Measurements from ENCODE around the gene CHAD. TPM values are rescaled to one million over a fixed set of nuclear protein-coding genes. Genes with fewer than 3 reads are reported as not detected.

CHAD gene
- total RNA-seq, 1 experiment from 2014 or later, result 0.09 TPM

DNA sequence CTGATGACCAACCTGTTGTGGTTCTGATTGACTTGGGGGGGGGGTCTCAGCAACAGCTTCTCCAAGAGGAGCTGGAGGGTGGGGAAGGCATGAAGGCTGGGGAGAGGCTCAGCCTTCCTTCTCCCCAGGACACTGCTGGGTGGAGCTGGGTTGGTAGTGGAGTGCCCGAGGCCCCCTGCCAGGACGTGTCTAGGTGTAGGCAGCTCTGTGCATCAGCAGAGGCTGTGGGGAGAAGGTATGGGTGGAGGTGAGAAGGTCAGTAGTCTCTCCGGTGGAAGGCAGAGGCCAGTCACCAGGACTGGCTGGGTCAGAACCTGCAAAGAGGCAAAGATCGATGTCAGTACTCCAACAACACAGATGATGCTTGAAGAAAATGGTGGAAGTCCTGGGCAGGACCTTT is 3.9 kb downstream of the CHAD start:
- no peaks in the 10 kb centered on the region for H3K9me3 Mint-ChIP-seq
- DNase-seq (ENCODE audit: low spot score) (no peak), ATAC-seq (no peak)
- ChIA-PET CTCF (no interaction called here), POLR2A (no interaction called here)
- H3K27me3 Mint-ChIP-seq (ENCODE audit: low read depth), result peaks cover 27% of the 10 kb centered on the region
- H3K27ac Mint-ChIP-seq, result no peak overlapping the region
- peaks cover 15% of the 10 kb centered on the region for H3K4me1 Mint-ChIP-seq
- H3K4me3 Mint-ChIP-seq, result no peak overlapping the region
- TF ChIP-seq SP1 (CRISPR knock-in tag; conservative IDR thresholded peaks at IDR 0.05) (no peak), GRHL2 (CRISPR knock-in tag; IDR thresholded peaks at IDR 0.05; ENCODE audit: insufficient replicate concordance, severe bottlenecking) (no peak), ZNF671 (CRISPR knock-in tag; IDR thresholded peaks at IDR 0.05) (no peak), HMGA2 (CRISPR knock-in tag; IDR thresholded peaks at IDR 0.05) (no peak)
- TF ChIP-seq, protein P1, sequence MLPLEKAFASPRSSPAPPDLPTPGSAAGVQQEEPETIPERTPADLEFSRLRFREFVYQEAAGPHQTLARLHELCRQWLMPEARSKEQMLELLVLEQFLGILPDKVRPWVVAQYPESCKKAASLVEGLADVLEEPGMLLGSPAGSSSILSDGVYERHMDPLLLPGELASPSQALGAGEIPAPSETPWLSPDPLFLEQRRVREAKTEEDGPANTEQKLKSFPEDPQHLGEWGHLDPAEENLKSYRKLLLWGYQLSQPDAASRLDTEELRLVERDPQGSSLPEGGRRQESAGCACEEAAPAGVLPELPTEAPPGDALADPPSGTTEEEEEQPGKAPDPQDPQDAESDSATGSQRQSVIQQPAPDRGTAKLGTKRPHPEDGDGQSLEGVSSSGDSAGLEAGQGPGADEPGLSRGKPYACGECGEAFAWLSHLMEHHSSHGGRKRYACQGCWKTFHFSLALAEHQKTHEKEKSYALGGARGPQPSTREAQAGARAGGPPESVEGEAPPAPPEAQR (CRISPR knock-in tag; IDR thresholded peaks at IDR 0.05), result no peak
- TF ChIP-seq, protein P2, sequence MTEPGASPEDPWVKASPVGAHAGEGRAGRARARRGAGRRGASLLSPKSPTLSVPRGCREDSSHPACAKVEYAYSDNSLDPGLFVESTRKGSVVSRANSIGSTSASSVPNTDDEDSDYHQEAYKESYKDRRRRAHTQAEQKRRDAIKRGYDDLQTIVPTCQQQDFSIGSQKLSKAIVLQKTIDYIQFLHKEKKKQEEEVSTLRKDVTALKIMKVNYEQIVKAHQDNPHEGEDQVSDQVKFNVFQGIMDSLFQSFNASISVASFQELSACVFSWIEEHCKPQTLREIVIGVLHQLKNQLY (CRISPR knock-in tag; IDR thresholded peaks at IDR 0.05), result no peak
- H3K36me3 Mint-ChIP-seq, result no peaks in the 10 kb centered on the region

DNA sequence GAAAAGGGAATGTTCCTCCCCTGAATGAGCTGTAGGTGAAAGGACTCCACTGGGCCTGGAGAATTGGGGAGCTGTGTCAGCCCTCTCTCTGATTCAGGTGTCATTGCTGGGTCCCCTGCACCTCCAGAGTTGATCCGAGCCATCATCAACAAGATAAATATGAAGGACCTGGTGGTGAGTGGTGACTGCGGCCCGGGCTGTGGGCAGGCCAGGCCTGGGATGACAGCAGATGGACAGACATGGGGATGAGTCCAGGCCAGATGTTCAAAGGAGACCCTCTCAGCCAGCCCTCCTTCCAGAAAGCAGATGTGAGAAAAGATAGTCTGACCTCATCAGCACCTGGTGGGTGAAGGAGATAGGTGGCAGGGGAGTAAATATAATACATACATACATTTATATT is 4.6 kb downstream of the CHAD start:
- peaks cover 15% of the 10 kb centered on the region for H3K4me1 Mint-ChIP-seq
- TF ChIP-seq, protein P3, sequence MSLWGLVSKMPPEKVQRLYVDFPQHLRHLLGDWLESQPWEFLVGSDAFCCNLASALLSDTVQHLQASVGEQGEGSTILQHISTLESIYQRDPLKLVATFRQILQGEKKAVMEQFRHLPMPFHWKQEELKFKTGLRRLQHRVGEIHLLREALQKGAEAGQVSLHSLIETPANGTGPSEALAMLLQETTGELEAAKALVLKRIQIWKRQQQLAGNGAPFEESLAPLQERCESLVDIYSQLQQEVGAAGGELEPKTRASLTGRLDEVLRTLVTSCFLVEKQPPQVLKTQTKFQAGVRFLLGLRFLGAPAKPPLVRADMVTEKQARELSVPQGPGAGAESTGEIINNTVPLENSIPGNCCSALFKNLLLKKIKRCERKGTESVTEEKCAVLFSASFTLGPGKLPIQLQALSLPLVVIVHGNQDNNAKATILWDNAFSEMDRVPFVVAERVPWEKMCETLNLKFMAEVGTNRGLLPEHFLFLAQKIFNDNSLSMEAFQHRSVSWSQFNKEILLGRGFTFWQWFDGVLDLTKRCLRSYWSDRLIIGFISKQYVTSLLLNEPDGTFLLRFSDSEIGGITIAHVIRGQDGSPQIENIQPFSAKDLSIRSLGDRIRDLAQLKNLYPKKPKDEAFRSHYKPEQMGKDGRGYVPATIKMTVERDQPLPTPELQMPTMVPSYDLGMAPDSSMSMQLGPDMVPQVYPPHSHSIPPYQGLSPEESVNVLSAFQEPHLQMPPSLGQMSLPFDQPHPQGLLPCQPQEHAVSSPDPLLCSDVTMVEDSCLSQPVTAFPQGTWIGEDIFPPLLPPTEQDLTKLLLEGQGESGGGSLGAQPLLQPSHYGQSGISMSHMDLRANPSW (CRISPR knock-in tag; conservative IDR thresholded peaks at IDR 0.05; ENCODE audit: low read depth), result no peak
- TF ChIP-seq, protein P4, sequence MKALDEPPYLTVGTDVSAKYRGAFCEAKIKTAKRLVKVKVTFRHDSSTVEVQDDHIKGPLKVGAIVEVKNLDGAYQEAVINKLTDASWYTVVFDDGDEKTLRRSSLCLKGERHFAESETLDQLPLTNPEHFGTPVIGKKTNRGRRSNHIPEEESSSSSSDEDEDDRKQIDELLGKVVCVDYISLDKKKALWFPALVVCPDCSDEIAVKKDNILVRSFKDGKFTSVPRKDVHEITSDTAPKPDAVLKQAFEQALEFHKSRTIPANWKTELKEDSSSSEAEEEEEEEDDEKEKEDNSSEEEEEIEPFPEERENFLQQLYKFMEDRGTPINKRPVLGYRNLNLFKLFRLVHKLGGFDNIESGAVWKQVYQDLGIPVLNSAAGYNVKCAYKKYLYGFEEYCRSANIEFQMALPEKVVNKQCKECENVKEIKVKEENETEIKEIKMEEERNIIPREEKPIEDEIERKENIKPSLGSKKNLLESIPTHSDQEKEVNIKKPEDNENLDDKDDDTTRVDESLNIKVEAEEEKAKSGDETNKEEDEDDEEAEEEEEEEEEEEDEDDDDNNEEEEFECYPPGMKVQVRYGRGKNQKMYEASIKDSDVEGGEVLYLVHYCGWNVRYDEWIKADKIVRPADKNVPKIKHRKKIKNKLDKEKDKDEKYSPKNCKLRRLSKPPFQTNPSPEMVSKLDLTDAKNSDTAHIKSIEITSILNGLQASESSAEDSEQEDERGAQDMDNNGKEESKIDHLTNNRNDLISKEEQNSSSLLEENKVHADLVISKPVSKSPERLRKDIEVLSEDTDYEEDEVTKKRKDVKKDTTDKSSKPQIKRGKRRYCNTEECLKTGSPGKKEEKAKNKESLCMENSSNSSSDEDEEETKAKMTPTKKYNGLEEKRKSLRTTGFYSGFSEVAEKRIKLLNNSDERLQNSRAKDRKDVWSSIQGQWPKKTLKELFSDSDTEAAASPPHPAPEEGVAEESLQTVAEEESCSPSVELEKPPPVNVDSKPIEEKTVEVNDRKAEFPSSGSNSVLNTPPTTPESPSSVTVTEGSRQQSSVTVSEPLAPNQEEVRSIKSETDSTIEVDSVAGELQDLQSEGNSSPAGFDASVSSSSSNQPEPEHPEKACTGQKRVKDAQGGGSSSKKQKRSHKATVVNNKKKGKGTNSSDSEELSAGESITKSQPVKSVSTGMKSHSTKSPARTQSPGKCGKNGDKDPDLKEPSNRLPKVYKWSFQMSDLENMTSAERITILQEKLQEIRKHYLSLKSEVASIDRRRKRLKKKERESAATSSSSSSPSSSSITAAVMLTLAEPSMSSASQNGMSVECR (CRISPR knock-in tag; IDR thresholded peaks at IDR 0.05; ENCODE audit: borderline replicate concordance), result no peak
- TF ChIP-seq GRHL2 (CRISPR knock-in tag; IDR thresholded peaks at IDR 0.05; ENCODE audit: insufficient replicate concordance, severe bottlenecking) (no peak), ZNF138 (CRISPR knock-in tag; conservative IDR thresholded peaks at IDR 0.05) (no peak)
- no peak for ATAC-seq
- H3K27me3 Mint-ChIP-seq (ENCODE audit: low read depth), result peaks cover 23% of the 10 kb centered on the region
- POLR2A ChIA-PET, result no interaction called here
- DNase-seq (ENCODE audit: low spot score), result no peak
- no peaks in the 10 kb centered on the region for H3K36me3 Mint-ChIP-seq
- no peak overlapping the region for H3K4me3 Mint-ChIP-seq
- H3K27ac Mint-ChIP-seq, result no peak overlapping the region
- H3K9me3 Mint-ChIP-seq, result no peaks in the 10 kb centered on the region
- CTCF ChIA-PET, result no interaction called here

DNA sequence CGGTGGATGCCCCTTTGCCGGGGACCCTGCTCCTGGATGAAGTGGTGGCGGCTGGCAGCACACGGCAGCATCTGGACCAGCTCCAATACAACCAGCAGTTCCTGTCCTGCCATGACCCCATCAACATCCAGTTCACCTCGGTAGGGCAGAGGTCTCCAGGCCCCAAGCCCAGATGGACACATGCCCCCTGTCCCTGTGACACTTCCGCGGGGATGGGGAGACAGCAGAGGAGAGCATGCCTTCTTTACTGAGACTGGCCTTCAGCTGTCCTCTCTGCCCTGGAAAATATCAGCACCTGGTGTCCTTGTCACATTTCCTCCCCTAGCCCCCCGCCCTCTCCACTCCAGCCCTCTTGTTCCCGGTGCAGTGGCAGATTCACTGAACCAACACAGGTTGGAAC is 6.2 kb downstream of the CHAD start:
- Mint-ChIP-seq H3K4me3 (no peak overlapping the region), H3K36me3 (no peaks in the 10 kb centered on the region), H3K27me3 (ENCODE audit: low read depth) (peaks cover 11% of the 10 kb centered on the region), H3K9me3 (no peaks in the 10 kb centered on the region), H3K4me1 (peaks cover 6% of the 10 kb centered on the region), H3K27ac (no peak overlapping the region)
- POLR2A ChIA-PET, result no interaction called here
- no peak for DNase-seq (ENCODE audit: low spot score)
- no peak for ATAC-seq
- CTCF ChIA-PET, result interaction anchor here (1.7 kb wide), 1 partner anchor 10 kb away, joined by 5 read pairs; no protein-coding TSS in a partner anchor
- TF ChIP-seq ATF1 (CRISPR knock-in tag; IDR thresholded peaks at IDR 0.05) (no peak), ZNF121 (CRISPR knock-in tag; IDR thresholded peaks at IDR 0.05) (no peak), TP53 (CRISPR knock-in tag; IDR thresholded peaks at IDR 0.05) (no peak), ZNF138 (CRISPR knock-in tag; conservative IDR thresholded peaks at IDR 0.05) (no peak), ZNF416 (CRISPR knock-in tag; IDR thresholded peaks at IDR 0.05) (no peak), GRHL2 (CRISPR knock-in tag; IDR thresholded peaks at IDR 0.05; ENCODE audit: insufficient replicate concordance, severe bottlenecking) (no peak)
- TF ChIP-seq, protein P5, sequence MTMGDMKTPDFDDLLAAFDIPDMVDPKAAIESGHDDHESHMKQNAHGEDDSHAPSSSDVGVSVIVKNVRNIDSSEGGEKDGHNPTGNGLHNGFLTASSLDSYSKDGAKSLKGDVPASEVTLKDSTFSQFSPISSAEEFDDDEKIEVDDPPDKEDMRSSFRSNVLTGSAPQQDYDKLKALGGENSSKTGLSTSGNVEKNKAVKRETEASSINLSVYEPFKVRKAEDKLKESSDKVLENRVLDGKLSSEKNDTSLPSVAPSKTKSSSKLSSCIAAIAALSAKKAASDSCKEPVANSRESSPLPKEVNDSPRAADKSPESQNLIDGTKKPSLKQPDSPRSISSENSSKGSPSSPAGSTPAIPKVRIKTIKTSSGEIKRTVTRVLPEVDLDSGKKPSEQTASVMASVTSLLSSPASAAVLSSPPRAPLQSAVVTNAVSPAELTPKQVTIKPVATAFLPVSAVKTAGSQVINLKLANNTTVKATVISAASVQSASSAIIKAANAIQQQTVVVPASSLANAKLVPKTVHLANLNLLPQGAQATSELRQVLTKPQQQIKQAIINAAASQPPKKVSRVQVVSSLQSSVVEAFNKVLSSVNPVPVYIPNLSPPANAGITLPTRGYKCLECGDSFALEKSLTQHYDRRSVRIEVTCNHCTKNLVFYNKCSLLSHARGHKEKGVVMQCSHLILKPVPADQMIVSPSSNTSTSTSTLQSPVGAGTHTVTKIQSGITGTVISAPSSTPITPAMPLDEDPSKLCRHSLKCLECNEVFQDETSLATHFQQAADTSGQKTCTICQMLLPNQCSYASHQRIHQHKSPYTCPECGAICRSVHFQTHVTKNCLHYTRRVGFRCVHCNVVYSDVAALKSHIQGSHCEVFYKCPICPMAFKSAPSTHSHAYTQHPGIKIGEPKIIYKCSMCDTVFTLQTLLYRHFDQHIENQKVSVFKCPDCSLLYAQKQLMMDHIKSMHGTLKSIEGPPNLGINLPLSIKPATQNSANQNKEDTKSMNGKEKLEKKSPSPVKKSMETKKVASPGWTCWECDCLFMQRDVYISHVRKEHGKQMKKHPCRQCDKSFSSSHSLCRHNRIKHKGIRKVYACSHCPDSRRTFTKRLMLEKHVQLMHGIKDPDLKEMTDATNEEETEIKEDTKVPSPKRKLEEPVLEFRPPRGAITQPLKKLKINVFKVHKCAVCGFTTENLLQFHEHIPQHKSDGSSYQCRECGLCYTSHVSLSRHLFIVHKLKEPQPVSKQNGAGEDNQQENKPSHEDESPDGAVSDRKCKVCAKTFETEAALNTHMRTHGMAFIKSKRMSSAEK (CRISPR knock-in tag; IDR thresholded peaks at IDR 0.05; ENCODE audit: borderline replicate concordance), result no peak
- TF ChIP-seq, protein P6, sequence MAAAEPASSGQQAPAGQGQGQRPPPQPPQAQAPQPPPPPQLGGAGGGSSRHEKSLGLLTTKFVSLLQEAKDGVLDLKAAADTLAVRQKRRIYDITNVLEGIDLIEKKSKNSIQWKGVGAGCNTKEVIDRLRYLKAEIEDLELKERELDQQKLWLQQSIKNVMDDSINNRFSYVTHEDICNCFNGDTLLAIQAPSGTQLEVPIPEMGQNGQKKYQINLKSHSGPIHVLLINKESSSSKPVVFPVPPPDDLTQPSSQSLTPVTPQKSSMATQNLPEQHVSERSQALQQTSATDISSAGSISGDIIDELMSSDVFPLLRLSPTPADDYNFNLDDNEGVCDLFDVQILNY (CRISPR knock-in tag; IDR thresholded peaks at IDR 0.05), result no peak
